Tibial artery (tissue), 4 donors: ENCODE measurements around the gene SIMC1.
A peak's percentile ranks its signal among the peaks of the same experiment; 100 is the strongest.

ENCODE experiments used
- DNase-seq, 2 donors: peaks; one replicate each; pipeline ENCODE4 v3.0.0-alpha.2; 2019
- H3K27ac ChIP-seq, 2 donors: fragments of 200-600 bp; sonication (generic) in 1 of 2; 1 replicate in 1 of 2; 2 replicates in 1 of 2; pipeline ENCODE4 v1.5.1; 2018 to 2019; ENCODE audit warnings: mild to moderate bottlenecking in 1 of 2
- H3K27me3 ChIP-seq, 2 donors: fragments of 200-600 bp; sonication (generic) in 1 of 2; one replicate each; pipeline versions ENCODE4 v1.5.1 to v1.6.0; 2016 to 2019
- H3K36me3 ChIP-seq, 3 donors: fragments of 200-600 bp; sonication (generic) in 2 of 3; one replicate each; pipeline ENCODE4 v1.5.1; 2016 to 2019; ENCODE audit warnings: mild to moderate bottlenecking in 2 of 3
- H3K4me1 ChIP-seq, 4 donors: fragments of 200-600 bp; sonication (generic) in 2 of 4; 1 replicate in 3 of 4; 2 replicates in 1 of 4; pipeline ENCODE4 v1.5.1; 2016 to 2019
- H3K4me3 ChIP-seq, 2 donors: fragments of 200-600 bp; sonication (generic) in 1 of 2; 1 replicate in 1 of 2; 2 replicates in 1 of 2; pipeline ENCODE4 v1.5.1; 2018 to 2019; ENCODE audit warnings: mild to moderate bottlenecking in 2 of 2
- H3K9me3 ChIP-seq, 3 donors: fragments of 200-600 bp; sonication (generic) in 1 of 3; one replicate each; pipeline ENCODE4 v1.5.1; 2016 to 2019
- intact Hi-C: fragments of 100-400 bp; cut with DNase I; formaldehyde crosslinking; loops from one replicate; pipeline ENCODE4 v1.15.0; 2023; ENCODE audit warnings: low total_unique reads
- TF ChIP-seq, protein P1 (sequence below), 2 experiments: fragments of 200-600 bp in 1 of 2; fragments of 450-650 bp in 1 of 2; IDR thresholded peaks; one replicate each; pipeline ENCODE4 v1.5.1; 2017 to 2019; ENCODE audit warnings: antibody characterized with exemption in 2 of 2, mild to moderate bottlenecking in 1 of 2, moderate library complexity in 1 of 2

SIMC1 gene

DNA sequence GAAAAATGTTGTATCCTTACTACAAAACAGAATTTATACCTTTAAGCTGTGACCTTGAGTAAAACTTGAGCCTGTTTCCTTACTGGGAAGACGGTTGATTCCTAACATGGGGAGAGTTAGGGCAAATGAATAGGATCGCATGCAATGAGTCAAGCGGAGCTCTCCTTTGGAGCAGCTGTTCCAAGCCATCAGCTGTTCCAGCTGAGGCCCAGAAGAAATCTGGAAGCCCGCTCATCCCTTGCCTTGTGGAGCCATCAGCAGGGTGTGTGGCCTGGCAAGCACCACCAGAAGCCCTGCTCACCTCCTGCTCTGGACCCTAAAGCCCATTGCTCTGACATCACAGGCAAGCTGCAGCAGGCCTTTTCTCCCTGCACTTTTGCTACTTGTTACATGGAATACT, 115.3 kb downstream of the SIMC1 start:
- Histone ChIP-seq H3K36me3 (peaks cover 34 to 81% (median 75%) of the 10 kb centered on the region in 3 donors), H3K27me3 (no peaks in the 10 kb centered on the region), H3K27ac (no peak overlapping the region), H3K9me3 (no peaks in the 10 kb centered on the region), H3K4me3 (no peak overlapping the region), H3K4me1 (no peaks in the 10 kb centered on the region)
- intact Hi-C loops: no loop called here
- no peak for DNase-seq
- TF ChIP-seq, protein P1, sequence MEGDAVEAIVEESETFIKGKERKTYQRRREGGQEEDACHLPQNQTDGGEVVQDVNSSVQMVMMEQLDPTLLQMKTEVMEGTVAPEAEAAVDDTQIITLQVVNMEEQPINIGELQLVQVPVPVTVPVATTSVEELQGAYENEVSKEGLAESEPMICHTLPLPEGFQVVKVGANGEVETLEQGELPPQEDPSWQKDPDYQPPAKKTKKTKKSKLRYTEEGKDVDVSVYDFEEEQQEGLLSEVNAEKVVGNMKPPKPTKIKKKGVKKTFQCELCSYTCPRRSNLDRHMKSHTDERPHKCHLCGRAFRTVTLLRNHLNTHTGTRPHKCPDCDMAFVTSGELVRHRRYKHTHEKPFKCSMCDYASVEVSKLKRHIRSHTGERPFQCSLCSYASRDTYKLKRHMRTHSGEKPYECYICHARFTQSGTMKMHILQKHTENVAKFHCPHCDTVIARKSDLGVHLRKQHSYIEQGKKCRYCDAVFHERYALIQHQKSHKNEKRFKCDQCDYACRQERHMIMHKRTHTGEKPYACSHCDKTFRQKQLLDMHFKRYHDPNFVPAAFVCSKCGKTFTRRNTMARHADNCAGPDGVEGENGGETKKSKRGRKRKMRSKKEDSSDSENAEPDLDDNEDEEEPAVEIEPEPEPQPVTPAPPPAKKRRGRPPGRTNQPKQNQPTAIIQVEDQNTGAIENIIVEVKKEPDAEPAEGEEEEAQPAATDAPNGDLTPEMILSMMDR (IDR thresholded peaks at IDR 0.05): no peak

DNA sequence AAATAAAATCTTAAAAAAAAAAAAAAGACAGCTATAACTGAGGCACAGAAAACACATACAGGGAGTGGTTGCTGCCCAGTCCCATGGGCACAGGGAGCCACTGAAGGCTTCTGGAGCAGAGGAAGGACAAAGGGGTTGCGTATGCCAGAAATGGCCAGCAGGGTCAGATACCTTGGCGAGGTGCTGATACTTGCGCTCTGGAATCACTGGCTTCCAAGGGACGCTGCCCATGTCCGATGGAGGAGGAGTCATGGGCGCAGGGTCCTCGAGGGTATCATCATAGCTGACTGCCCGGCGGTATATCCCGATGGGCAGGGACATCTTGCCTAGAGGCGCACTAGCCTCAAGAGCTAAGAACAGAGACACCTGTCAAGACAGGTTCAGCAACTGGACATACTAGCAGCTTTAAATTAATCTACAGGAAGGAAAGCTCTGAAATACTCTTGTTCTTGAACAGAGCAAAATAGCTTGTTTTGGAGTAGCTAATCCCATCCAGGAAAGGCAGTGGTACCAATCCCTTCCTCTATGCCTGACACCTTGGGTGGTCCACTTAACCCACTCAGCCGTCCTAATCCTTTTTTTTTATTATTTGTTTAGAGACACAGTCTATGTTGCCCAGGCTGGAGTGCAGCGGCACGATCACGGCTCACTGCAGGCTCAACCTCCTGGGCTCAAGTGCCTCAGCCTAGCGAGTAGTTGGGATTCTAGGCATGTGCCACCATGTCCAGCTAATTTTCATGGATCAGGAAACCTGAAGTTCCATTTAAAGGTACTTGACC, 117.4 kb downstream of the SIMC1 start:
- TF ChIP-seq, protein P1 (IDR thresholded peaks at IDR 0.05): no peak
- intact Hi-C loops: no loop called here
- no peak for DNase-seq
- Histone ChIP-seq H3K4me1 (peaks cover 0 to 12% (median 5%) of the 10 kb centered on the region in 4 donors), H3K4me3 (no peak overlapping the region), H3K27me3 (no peaks in the 10 kb centered on the region), H3K36me3 (peaks cover 21 to 60% (median 58%) of the 10 kb centered on the region in 3 donors), H3K27ac (no peak overlapping the region), H3K9me3 (no peaks in the 10 kb centered on the region)

DNA sequence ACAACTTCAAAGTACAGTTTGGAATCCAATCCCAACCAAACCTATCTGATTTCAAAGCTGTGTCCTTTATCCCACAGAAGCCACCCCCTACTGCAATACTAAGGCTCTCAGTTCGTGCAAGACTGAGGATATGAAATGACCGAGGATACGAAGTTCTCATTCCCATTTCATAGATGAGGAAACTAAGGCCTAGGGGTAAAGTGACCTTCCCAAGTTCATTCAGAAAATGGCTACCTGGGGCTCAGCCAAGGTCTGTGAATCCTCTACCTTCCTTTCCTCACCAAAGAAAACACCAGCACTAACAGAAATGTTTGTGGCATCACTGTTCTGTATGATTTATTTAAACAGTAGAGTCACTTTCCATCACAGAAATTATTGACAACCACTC, 117.9 kb downstream of the SIMC1 start:
- TF ChIP-seq, protein P1 (IDR thresholded peaks at IDR 0.05): no peak
- intact Hi-C loops: no loop called here
- Histone ChIP-seq H3K36me3 (peaks cover 16 to 54% (median 52%) of the 10 kb centered on the region in 3 donors), H3K9me3 (no peaks in the 10 kb centered on the region), H3K4me3 (no peak overlapping the region), H3K4me1 (peaks cover 0 to 17% (median 5%) of the 10 kb centered on the region in 4 donors), H3K27ac (no peak overlapping the region), H3K27me3 (no peaks in the 10 kb centered on the region)
- DNase-seq: no peak

DNA sequence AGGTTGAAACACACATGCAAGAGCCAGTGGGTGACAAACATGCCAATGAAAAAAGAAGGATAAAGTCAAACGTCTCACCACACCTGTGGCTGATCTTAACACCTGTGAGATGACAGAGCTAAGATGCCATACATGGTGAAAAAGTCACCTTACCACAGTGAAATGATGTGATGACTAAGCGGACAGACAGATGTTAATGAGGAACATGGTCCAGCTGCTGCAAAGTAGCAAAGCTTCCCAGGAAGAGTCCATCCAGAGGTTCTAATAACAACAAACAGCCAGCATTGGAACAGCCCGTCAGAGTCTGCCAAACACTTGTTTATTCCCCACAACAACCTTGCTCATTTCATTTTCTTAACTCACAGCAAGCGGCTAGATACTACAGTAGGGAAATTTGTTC, 121.4 kb downstream of the SIMC1 start:
- TF ChIP-seq, protein P1 (IDR thresholded peaks at IDR 0.05): no peak
- H3K9me3 ChIP-seq: no peaks in the 10 kb centered on the region
- H3K27ac ChIP-seq: no peak overlapping the region
- no peak overlapping the region for H3K4me3 ChIP-seq
- peaks cover 9 to 23% (median 19%) of the 10 kb centered on the region in 3 donors for H3K36me3 ChIP-seq
- no peaks in the 10 kb centered on the region for H3K27me3 ChIP-seq
- peaks cover 0 to 20% (median 6%) of the 10 kb centered on the region in 4 donors for H3K4me1 ChIP-seq
- DNase-seq: peak in 1 of 2 donors; percentile 3
- intact Hi-C loops: no loop called here

DNA sequence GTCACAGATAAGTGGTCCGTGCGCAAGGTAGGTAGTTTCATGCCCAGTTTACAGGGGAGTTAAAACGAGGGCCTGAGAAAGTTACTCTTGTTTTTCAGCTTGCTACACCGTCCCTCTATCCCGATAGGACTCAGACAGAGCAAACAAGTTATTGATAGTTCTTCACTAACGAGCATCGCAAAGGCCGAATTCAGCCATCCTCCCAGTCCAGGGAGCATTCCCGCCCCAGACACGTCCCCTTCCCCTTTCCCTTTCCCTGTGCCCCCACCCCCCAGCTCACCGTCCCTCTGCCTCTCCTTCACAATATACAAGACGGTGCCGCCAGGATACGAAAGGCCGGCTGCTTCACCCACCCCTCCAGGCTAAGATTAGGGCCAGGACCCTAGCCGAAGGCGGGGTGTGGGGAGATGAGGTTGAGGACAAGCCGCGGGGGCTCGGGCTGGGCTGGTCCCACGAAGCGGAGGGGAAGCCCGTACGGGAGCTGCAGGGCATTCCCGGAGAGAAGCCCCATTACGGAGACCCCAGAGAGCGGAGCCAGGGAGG, 122.7 kb downstream of the SIMC1 start:
- peak overlapping the region; percentile 79 to 85 for H3K27ac ChIP-seq
- peaks cover 4 to 19% (median 6%) of the 10 kb centered on the region in 3 donors for H3K36me3 ChIP-seq
- no peak for DNase-seq
- intact Hi-C loops: no loop called here
- no peaks in the 10 kb centered on the region for H3K9me3 ChIP-seq
- peaks cover 0 to 26% (median 10%) of the 10 kb centered on the region in 4 donors for H3K4me1 ChIP-seq
- TF ChIP-seq, protein P1 (IDR thresholded peaks at IDR 0.05): no peak
- peak overlapping the region; percentile 84 to 90 for H3K4me3 ChIP-seq
- no peaks in the 10 kb centered on the region for H3K27me3 ChIP-seq
